ENCODE data around the gene CLCN6.

CLCN6 gene

DNA sequence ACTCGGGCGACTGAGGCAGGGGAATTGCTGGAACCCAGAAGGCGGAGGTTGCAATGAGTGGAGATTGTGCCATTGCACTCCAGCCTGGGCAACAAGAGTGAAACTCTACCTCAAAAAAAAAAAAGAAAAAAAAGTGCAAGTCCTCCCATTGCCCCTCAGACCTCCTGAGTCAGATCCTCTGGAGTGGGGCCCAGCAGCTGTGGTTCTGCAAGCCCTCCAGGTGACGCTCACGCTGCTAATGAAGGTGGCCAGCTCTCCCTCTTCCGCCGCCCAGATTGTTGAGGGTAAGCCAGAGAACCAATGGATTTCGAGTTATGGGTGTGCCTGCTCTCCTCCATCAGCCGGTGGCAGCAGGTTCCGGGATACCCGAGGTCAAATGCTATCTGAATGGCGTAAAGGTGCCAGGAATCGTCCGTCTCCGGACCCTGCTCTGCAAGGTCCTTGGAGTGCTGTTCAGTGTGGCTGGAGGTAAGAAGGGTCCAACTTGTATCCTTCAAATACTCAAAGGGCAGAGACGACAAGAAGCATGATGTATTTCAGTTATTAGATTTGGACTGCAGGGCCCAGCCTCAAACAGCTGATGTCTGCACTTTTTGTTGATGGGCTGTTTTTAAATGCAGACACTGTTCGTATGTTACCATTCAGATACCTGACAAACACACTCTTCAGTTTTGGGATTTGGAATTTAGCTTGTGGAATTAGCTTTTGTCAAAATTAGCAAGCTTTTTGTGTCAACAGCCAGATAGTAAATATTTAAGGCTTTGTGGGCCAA, 17.6 kb downstream of the CLCN6 start:
- in situ Hi-C loops (cut with HindIII; ENCODE audit: low sequenced_read_pairs) = no loop called here

DNA sequence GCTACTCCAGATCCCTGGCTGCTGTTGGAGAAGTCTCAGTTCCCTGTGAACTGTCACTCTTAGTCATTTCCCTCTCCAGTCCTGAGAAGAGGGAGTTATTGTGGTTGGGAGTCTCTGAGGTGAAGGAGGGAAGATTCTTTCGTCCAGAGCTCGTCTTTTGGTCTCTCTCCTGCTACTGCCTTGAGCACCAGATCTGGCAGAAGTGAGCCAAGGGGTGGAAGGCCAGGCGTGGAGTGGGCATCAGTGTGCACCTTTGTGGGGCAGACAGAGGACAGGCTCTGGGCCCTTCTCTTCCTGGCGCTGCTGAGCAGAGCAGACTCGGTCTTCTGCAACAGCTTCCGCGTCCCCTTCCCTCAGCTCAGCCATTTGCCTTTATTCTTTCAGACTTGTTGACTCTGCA, 19.1 kb downstream of the CLCN6 start:
- in situ Hi-C loops (cut with HindIII; ENCODE audit: low sequenced_read_pairs) = no loop called here

DNA sequence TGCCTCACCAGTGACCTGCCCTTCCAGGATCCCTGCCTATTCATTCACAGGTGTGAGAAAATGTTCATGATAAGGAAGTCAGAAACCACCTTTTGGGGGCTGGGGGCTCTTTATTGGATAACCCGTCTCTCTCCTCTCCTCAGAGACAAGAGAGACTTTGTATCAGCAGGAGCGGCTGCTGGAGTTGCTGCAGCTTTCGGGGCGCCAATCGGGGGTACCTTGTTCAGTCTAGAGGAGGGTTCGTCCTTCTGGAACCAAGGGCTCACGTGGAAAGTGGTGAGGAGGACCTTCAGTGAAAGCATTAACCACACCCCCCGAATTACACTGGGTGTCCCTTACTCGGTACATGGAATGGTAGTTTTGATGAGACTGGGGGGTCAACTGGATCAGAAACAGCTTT, 21.0 kb downstream of the CLCN6 start:
- in situ Hi-C loops (cut with HindIII; ENCODE audit: low sequenced_read_pairs) = no loop called here

DNA sequence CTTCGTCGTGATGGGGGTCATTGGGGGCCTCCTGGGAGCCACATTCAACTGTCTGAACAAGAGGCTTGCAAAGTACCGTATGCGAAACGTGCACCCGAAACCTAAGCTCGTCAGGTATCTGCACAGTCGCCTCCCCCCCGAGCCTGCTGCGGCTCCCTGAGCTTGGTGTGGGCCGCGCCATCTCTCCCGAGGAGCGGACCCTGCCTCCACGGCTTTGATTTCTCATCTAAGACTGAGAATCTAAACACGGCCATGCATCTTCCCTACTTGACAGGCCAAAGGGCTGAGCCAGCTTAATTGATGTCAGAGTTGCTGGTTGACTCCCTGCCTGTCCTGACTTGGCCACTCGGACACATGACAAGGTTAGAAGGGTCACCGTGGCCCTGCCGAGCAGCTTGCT, 22.5 kb downstream of the CLCN6 start:
- in situ Hi-C loops (cut with HindIII; ENCODE audit: low sequenced_read_pairs) = no loop called here

DNA sequence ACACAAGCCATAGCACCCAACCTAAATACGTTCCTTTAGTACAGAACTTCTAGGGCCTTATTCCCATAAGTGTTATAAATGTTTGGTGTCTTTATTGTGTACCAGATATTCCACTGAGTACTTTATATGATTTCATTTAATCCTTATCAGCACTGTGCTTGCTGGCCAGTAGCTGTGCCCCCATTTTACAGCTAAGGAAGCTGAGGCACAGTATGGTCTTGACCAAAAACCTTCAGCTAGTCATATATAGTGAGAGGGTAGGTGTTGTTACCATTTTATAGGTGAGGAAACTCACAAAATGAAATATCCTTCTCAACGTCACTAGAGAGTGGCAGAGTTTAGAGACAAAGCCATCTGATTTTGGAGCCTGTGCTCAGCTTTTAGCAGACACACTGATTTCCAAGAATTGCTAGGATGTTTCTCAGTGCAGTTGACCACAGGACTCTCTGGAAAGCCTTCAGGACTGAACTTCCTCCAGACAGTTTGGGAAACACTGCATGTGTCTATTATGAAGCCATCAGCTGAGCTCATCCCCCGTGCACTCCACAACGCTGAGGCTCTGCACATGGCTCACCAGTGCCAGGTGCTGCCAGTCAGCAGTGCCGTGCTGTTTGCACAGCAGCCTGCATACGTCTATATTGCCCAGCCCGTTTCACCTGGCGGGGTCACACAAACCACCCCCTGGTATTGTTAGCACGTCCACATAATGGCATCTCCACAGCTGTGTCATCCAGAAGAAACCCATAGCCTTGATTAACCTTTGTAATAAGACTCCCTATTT, 26.1 kb downstream of the CLCN6 start:
- in situ Hi-C loops (cut with HindIII; ENCODE audit: low sequenced_read_pairs) = no loop called here

DNA sequence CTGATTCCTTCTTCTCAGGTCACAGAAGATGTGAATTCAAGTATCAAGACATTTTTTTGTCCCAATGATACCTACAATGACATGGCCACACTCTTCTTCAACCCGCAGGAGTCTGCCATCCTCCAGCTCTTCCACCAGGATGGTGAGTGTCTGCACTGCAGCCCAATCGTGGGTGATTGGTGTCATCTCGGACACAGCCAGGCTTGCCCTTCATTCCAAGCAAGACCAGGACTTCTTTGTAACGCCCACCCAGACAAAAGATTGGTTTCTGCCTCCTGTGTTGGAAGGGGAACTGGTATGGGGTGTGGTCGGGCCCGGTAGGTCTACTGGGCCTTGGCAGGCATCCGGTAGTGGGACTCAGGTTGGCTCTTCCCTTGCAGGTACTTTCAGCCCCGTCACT, 27.5 kb downstream of the CLCN6 start:
- in situ Hi-C loops (cut with HindIII; ENCODE audit: low sequenced_read_pairs) = no loop called here

DNA sequence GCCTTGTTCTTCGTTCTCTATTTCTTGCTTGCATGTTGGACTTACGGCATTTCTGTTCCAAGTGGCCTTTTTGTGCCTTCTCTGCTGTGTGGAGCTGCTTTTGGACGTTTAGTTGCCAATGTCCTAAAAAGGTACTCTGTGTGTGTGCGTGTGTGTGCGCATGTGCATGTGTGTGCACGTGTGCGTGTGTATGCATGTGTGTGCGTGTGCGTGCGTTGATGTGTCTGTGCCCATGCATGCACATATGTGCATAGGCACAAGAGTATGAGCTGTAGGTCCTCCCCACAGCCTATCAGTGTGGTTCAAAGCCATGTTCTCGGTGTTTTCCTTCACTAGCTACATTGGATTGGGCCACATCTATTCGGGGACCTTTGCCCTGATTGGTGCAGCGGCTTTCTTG, 27.9 kb downstream of the CLCN6 start:
- in situ Hi-C loops (cut with HindIII; ENCODE audit: low sequenced_read_pairs) = no loop called here

DNA sequence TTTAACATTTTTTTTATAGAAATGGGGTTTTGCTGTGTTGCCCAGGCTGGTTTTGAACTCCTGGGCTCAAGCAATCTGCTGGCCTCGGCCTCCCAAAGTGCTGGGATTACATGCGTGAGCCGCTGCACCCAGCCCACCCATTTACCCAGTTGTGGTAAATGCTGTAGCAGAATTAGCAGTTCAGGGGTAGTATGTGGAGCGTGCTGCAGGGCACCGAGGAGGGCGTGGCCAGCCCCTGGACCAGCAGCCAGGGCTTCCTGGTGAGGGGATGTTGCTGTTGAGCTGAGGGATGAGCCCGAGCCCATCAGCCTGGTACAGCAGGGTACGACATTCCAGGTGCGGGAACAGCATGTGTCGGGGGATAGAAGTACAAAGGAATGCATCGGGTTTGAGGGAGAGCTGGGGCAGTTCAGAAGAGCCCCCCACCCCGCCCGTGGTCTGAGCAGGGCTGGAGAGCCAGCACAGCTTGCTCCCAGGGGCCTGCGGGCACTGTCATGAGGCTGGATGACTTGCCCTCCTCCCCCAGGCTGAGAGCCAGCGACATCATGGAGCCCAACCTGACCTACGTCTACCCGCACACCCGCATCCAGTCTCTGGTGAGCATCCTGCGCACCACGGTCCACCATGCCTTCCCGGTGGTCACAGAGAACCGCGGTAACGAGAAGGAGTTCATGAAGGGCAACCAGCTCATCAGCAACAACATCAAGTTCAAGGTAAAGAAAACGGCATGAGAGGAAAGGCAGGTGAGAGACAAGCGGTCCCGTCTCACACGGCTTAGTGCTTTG, 29.6 kb downstream of the CLCN6 start:
- in situ Hi-C loops (cut with HindIII; ENCODE audit: low sequenced_read_pairs) = no loop called here

DNA sequence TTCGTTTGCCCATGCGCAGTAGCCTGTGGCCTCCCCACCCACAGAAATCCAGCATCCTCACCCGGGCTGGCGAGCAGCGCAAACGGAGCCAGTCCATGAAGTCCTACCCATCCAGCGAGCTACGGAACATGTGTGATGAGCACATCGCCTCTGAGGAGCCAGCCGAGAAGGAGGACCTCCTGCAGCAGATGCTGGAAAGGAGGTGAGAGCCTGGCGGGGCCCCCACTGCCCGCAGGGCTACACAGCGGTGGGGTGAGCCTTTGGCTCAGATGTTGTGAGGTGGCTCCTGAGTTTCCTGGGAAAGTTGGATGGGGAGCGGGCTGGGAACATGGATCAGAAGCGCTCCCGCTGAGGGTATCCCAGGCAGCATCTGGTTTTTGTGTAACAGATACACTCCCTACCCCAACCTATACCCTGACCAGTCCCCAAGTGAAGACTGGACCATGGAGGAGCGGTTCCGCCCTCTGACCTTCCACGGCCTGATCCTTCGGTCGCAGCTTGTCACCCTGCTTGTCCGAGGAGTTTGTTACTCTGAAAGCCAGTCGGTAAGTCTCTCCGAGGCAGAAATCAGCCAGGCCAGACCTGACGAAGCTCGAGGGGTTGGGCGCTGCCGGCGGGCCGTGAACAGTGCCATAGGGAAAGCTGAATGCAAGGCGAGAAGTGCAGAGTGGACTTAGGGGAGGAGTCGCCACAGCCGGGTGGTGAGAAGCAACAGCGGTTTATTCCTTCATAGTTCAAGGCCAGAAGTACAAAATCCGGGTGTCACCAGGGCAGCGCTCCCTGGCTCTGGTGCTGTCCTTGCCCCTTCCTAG, 31.2 kb downstream of the CLCN6 start:
- in situ Hi-C loops (cut with HindIII; ENCODE audit: low sequenced_read_pairs) = no loop called here

DNA sequence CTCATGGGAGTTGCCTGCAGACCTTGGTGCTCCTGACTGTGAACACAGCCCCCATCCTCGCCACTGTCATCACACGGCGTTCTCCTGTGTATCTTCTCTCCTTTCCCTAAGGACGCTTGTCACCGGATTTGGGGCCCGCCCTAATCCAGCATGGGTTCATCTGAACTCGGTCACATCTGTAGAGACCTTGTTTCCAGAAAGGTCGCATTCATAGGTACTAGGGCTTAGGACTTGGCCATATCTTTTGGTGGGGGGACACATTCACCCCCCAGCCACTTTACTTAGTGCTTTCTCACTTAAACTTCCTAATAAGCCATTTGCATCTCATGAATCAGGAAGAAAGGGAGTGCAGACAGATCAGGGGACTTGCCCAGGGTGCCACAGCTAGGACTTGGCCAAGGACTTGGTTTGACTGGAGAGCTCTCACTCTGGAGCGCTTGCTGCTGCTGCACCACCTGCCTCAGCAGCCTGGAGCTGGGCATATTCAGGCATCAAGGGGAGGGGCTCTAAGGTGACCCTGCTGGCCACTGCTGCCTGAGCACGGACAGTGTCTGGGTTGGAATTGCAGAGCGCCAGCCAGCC, 31.9 kb downstream of the CLCN6 start:
- in situ Hi-C loops (cut with HindIII; ENCODE audit: low sequenced_read_pairs) = no loop called here

DNA sequence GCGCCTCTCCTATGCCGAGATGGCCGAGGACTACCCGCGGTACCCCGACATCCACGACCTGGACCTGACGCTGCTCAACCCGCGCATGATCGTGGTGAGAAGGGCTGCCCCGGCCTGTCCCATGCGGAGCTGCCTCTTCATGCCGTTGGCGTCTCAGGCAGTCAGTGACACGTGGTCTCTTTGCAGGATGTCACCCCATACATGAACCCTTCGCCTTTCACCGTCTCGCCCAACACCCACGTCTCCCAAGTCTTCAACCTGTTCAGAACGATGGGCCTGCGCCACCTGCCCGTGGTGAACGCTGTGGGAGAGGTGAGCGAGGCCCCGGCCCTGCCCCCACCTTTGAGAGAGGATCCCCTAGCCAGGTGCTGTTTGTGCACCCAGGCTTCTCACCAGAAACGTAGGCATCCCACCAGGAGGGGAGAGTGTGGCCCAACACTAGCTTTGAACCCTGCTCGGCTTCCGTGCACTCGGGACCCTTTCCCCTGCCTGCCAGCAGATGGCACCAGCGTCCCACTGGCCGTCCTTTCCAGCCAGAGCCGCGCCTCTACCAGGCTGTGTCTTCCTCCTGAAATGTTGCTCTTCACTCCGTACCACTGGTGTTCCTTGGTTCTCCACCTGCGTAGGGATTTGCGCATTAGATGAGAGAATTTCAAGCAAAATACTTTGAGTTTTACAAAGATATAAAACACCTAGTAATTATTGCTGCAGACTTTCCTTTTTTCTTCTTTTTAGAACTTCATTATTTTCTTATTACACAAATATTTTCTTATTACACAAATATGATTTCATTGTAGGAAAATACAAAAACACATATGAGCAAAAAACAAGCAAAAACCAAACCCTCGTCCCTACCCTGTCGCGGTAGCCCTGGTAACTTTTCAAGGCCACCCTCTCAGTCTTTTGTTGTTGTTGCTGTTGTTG, 32.6 kb downstream of the CLCN6 start:
- in situ Hi-C loops (cut with HindIII; ENCODE audit: low sequenced_read_pairs) = no loop called here

DNA sequence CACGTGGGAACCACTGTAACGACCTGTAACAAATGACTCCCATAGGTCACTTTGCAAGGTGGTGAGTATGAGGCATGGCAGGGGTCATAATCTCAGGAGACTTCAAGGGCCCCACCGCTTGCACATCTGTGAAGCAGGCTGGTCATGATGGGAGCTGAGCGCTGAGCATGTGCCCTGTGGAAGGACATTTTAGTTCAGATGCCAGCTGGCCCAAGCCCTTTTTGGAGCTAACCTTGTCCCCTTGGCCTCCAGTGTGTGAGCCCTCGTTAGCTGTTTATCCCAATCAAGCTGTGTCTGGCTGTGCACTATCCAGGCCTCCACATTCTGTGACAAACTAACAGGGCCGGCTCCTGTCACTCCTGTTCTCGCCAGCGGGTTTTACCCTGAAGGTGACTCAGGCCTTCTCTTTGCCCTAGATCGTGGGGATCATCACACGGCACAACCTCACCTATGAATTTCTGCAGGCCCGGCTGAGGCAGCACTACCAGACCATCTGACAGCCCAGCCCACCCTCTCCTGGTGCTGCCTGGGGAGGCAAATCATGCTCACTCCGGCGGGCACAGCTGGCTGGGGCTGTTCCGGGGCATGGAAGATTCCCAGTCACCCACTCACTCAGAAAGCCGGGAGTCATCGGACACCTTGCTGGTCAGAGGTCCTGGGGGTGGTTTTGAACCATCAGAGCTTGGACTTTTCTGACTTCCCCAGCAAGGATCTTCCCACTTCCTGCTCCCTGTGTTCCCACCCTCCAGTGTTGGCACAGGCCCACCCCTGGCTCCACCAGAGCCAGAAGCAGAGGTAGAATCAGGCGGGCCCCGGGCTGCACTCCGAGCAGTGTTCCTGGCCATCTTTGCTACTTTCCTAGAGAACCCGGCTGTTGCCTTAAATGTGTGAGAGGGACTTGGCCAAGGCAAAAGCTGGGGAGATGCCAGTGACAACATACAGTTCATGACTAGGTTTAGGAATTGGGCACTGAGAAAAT, 34.0 kb downstream of the CLCN6 start:
- in situ Hi-C loops (cut with HindIII; ENCODE audit: low sequenced_read_pairs) = no loop called here

DNA sequence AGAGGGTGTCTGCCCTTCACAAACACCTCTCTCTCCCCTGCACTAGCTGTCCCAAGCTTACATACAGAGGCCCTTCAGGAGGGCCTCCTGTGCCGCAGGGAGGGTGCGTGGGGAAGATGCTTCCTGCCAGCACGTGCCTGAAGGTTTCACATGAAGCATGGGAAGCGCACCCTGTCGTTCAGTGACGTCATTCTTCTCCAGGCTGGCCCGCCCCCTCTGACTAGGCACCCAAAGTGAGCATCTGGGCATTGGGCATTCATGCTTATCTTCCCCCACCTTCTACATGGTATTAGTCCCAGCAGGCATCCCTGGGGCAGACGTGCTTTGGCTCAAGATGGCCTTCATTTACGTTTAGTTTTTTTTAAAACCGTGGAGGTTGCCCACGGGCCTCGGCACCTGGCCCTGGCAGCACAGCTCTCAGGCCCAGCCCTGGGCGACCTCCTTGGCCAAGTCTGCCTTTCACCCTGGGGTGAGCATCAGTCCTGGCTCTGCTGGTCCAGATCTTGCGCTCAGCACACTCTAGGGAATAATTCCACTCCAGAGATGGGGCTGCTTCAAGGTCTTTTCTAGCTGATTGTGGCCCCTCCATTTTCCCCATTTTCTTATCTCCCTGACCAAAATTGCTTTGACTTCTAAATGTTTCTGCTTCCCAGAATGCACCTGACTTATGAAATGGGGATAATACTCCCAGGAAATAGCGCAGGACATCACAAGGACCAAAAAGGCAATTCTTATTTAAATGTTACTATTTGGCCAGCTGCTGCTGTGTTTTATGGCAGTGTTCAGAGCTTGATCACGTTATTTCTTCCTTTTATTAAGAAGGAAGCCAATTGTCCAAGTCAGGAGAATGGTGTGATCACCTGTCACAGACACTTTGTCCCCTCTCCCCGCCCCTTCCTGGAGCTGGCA, 35.5 kb downstream of the CLCN6 start:
- in situ Hi-C loops (cut with HindIII; ENCODE audit: low sequenced_read_pairs) = no loop called here

DNA sequence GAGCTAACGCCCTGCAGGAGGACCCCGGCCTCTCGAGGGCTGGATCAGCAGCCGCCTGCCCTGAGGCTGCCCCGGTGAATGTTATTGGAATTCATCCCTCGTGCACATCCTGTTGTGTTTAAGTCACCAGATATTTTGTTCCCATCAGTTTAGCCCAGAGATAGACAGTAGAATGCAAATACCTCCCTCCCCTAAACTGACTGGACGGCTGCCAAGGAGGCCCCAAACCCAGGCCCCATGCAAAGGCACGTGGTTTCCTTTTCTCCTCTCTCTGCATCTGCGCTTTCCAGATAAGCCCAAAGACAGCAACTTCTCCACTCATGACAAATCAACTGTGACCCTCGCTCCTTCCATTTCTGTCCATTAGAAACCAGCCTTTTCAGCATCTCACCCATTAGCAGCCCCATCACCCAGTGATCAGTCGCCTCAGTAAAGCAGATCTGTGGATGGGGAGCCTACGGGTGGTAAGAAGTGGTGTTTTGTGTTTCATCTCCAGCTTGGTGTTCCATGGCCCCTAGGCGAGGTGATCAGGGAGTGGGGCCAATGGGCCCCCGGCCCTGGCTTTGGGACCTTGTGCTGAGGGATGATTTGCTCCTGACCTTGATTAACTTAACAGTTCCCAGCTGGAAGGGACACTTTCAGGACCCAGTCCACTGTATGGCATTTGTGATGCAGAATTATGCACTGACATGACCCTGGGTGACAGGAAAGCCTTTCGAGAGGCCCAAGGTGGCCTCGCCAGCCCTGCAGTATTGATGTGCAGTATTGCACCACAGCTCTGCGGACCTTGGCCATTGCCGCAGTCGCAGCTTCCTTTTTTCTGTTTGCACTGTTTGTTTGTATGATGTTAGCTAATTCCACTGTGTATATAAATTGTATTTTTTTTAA, 36.4 kb downstream of the CLCN6 start:
- in situ Hi-C loops (cut with HindIII; ENCODE audit: low sequenced_read_pairs) = no loop called here

DNA sequence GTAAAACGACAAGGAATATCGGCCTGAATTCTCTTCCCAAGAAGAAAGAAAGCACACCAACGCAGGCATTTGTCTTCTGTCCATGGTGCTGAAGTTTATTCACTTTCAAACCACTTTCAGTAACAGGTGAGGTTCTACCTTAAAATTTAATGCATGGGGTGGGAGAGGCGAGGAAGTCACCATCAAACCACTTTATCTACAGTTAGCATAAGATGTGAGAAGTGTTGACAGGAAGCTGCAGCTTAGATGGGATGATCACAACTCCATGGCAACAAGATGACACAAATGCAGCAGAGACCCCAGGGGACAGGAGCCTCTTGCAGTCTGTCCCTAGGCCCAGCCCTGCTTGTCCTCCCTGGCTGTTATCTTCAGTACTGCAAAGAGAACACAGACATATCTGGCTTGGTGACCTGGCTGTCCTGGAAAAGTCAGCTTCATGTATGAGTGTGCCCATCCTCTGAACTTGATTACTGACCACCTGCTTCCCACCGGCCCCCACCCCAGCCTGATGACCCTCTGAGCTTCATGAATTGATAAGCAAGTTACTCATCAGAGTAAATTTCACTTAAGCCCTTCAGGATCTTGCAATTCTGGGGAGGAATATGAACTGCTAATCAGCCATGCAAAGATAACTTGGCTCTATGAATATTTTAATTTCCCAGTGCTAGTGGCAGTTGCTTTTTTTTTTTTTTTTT, 39.8 kb downstream of the CLCN6 start:
- in situ Hi-C loops (cut with HindIII; ENCODE audit: low sequenced_read_pairs) = no loop called here

All from DLD1 (cell line).